Frontal cortex (tissue), 4 donors: ENCODE measurements around the gene FKBP2. TPM values are rescaled to one million over a fixed set of nuclear protein-coding genes. Genes with fewer than 3 reads are reported as not detected.
"Not testable (repeated sequence)": the region's sequence is repeated elsewhere in the genome, so short reads cannot be mapped to it uniquely, and the experiment has no call there.

Experiments
- DNase-seq, 2 donors: peaks; one replicate each; pipeline ENCODE4 v3.0.0; 2012; ENCODE audit warnings: low spot score in 2 of 2
- FAIRE-seq: peaks from 2 replicates; lab custom pipeline; 2012; peaks lifted over from hg19 to GRCh38; lab: Jason Lieb, UNC
- total RNA-seq: library from RNA; depleted of rRNA; stranded (reverse); fragments of >200 nt; gene quantifications from one replicate; pipeline ENCODE4 v1.2.3, GENCODE V29; 2014
- donor health status: control.
- donor health status: control.
- donor health status: control.

FKBP2 gene
- total RNA-seq, 1 donor from 2014 or later = 26.1 TPM

DNA sequence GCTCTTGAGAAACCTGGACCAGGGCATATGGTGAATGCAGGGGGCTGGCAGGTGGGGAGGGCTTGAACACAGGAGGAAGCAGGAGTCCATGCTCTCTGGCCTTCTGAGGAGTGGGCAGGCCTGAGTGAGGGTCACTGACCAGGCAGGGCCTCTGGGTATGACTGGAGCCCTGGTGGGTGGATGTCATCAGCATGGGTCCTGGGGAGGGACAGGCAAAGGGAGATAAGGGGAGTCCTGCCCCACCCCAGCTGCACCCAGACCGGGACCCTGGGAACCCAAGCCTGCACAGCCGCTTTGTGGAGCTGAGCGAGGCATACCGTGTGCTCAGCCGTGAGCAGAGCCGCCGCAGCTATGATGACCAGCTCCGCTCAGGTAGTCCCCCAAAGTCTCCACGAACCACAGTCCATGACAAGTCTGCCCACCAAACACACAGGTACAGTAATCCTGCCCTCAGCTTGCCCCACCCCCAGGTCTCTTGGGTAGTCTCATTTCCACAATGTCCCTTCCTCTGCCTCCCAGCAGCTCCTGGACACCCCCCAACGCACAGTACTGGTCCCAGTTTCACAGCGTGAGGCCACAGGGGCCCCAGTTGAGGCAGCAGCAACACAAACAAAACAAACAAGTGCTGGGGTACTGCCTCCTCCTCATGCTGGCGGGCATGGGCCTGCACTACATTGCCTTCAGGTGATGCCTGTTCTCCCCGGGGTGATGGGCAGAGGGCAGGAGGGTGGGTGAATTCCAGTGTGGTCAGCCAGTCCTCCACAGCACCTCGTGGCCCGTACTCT is 8.5 kb upstream of the FKBP2 start:
- no peak for DNase-seq
- no peak for FAIRE-seq

DNA sequence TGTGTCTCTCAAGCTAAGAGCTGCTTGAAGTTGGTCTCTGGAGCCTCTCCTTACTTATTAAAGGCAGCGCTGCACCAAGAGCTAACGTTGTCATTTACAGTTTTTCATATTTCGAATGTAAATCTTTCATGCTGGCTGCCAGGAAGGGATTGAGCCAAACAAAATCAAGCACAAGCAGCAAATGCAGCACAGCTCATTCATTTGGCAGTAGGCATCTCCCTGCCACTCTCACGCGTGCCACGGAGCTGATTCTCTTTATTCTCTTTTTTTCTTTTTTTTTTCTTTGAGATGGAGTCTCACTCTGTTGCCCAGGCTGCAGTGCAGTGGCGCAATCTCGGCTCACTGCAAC is 8.0 kb upstream of the FKBP2 start:
- no peak for DNase-seq
- no peak for FAIRE-seq

DNA sequence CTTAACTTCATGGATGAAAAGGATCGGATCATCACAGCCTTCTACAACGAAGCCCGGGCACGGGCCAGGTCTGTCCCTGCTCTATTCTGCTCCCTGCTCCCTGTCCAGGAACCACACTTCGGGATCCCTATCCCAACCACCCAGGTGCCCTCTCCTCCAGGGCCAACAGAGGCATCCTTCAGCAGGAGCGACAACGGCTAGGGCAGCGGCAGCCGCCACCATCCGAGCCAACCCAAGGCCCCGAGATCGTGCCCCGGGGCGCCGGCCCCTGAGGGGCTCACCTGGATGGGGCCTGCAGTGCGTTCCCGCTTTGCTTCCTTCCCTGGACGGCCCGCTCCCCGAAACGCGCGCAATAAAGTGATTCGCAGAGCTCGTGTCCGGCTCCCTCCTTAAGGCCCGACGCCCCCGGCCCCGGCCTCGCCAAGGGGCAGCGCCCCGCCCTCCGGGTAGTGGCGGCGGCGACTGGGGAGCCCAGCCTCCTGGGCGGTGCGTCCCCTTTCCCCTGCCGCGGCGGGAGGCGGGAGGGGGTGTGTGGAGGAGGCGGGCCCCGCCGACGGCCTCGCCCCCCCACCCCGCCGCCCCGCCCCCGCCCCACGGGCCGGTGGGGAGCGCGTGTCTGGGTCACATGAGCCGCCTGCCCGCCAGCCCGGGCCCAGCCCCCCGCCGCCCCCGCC is 6.8 kb upstream of the FKBP2 start, which contains the start of gene VEGFB:
TSS of gene VEGFB (plus strand) at position 672 of the 674 bp plus-strand sequence. CDS start 250 bp downstream, outside the sequence.
- FAIRE-seq = no peak
- peak; percentile 87 to 88 for DNase-seq

DNA sequence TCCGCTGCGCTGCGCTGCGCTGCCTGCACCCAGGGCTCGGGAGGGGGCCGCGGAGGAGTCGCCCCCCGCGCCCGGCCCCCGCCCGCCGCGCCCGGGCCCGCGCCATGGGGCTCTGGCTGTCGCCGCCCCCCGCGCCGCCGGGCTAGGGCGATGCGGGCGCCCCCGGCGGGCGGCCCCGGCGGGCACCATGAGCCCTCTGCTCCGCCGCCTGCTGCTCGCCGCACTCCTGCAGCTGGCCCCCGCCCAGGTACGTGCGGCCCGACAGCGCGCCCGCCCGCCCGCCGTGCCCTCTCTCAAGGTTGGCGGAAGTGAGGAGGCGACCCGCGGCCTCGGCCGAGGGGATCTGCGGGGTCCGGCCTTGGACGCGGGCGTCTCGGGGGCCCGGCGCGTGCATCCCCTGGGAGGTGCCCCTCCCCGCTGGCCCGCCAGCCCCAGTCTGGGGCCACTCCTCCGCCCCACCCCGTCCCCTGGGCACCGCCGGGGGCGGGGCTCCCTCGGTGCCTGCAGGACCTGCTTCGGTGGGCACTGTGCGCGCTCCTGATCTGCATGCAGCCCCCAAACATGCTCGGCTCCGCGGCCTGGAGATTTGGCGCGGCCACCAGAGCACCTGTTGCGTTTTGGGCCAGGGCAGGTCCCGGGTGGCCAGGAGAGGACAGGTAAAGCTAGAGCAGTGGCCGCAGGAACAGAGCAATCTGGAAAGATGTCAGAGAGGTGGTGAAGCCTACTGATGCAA is 6.1 kb upstream of the FKBP2 start:
- DNase-seq = no peak

DNA sequence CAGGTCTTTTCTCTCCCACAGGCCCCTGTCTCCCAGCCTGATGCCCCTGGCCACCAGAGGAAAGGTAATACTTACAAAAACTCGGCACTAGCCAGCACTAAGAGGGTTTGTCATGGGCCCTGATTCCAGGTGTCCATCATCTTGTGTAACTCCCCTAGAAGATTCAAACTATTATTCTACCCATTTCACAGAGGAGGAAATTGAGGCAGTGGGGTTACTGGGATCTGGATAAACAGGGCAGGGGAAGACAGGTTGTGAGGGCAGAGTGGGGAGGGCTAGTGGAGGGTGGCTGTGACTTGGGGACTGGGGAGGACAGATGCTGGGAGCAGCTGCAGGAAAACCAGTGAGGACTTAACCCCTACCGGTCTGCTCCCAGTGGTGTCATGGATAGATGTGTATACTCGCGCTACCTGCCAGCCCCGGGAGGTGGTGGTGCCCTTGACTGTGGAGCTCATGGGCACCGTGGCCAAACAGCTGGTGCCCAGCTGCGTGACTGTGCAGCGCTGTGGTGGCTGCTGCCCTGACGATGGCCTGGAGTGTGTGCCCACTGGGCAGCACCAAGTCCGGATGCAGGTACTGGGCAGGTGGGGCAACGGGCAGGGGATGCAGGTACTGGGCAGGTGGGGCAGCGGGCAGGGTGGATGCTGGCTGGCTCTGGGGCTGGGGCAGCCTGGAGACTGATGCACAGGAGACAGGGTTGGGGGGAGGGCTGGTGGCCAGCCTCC is 5.3 kb upstream of the FKBP2 start:
- no peak for FAIRE-seq
- DNase-seq = no peak

More for the DNA sequence above, 6.1 kb upstream of the FKBP2 start:
- no peak for FAIRE-seq

DNA sequence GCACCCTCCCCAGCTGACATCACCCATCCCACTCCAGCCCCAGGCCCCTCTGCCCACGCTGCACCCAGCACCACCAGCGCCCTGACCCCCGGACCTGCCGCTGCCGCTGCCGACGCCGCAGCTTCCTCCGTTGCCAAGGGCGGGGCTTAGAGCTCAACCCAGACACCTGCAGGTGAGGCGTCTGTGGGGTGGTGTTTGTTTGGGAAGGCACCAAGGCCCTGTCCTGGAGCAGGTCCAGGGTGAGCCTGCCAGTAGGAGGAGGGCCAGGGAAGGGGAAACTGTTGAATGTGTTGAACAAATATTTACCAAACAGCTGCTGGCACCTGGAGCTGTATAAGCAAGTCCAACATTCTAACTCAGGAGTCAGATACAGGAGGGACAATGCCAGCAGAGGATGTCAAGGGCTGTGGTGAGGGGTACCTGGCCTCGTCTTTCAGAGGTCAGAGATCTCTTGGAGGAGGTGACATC is 3.4 kb upstream of the FKBP2 start:
- no peak for DNase-seq
- no peak for FAIRE-seq

DNA sequence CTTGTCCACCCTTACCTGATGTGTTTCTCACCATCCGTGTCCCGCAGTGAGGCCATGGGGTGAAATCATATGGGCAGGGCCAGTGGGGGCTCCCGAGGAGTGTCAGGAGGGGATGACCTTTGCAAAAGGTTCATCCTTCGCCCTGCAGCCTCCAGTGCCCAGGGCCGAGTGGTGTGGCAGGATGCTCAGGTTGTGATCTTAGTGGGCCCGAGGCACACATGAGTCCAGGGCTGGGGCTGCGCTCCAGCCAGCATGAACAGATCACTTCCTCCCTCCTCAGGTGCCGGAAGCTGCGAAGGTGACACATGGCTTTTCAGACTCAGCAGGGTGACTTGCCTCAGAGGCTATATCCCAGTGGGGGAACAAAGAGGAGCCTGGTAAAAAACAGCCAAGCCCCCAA is 2.8 kb upstream of the FKBP2 start:
- FAIRE-seq (no peak), DNase-seq (no peak)

DNA sequence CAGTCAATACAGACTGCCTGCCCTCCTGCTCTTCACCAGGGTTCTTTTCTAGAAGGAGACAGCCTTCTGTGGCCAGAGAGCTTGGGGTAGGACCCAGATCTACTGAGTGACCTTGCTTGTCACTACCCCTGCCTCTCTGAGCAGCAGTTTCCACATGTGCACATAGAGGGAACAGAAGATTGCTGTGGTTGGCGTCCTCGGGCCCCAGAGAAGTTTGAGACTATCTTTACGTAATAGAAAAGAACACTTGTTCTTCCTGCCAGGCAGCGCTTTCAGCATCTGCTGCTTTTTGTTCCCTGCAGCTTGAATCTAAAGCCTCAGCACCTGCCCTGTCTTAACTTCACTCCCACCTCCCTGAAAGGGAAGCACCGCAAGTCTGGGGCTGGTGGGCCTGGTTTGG is 1.9 kb upstream of the FKBP2 start:
- no peak for DNase-seq
- no peak for FAIRE-seq

DNA sequence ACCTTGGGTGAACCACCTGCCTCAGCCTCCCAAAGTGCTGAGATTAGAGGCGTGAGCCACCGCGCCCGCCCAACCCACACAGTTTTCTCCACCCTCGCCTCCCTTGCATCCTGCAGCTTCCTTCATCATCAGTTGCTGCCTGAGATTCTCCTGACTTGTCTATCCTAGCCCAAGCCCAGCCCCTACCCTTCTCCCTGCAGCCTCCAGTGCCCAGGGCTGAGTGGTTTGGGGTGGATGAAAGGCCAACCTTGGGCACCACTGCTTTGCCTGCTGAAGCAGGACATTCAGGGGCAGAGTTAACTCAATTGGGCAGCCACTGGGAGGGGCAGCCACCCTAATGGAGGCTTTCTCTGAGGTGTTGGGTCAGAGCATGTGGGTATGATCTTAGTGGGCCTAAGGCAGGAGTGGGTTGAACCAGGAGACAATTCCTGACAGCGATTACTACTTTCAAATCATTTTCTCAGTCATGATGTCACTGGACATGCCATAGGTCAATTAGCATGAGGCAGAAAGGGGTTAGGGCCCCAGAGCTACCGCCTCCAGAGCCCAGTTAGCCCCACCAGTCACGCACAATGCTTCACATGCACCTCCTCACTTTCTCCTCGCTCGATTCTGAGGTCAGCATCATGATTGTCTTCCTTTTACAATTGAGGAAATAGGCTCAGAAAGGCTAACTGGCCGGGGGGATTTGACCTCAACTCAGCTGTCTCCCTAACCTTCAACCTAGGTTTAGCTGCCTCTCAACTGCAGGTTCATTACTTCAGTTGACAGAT is 1.0 kb upstream of the FKBP2 start:
- FAIRE-seq (no peak), DNase-seq (no peak)

DNA sequence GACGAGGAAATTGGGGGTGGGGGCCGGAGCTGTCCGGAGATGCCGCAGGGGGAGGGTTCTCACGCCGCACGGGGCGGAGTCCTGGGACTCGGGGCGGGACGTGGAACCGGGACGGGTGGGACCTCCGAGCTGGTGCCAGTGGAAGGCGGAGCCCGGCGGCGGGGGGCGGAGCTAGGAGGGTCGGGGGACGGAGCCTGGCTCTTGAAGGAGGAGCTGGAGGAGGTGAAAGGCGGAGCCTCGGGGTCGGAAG is 271 bp downstream of the FKBP2 start:
- no peak for FAIRE-seq
- peak; percentile 98 to 99 for DNase-seq

DNA sequence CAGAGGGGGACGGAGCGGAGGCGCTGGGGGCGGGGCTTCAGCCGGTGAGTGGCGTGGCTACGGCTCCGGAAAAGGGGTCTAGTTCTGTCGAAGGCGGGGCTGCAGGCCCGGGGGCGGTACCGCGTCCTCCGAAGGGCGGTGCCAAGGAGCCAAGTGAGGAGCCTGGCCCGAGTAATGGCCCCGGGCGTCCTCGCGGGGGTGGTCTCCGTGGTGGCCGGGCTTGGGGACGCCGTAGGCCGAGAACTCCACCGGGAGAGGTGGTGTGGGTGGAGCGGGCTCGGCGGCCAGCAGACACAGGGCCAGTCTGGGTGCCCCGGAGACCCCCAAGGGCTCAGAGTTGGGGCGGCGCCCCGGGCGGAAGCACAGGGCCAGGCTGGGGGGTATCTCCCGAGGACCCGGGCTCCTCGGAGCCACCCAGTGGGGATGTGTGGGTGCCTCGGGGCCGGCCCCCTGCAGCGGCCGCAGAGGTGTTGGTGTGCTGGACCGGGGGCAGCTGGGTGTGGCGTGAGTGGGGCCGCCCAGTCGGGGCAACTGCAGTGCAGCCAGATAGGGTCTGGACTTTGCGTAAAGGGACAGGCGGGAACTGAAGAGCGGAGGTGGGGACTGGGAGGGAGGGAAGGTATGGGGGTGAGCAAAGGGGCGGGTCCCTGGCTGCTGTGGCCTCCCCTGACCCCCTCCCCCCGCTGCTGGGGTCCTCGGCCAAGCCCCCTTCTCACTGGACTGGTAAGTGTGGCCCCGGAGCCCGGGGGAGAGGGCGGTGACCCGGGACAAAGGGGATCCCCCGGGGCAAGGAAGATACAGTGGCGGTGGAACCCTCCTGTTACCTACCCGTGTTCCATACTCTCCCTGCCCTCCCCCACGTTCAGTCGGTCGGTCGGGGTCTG is 838 bp downstream of the FKBP2 start:
- no peak for FAIRE-seq
- no peak for DNase-seq

DNA sequence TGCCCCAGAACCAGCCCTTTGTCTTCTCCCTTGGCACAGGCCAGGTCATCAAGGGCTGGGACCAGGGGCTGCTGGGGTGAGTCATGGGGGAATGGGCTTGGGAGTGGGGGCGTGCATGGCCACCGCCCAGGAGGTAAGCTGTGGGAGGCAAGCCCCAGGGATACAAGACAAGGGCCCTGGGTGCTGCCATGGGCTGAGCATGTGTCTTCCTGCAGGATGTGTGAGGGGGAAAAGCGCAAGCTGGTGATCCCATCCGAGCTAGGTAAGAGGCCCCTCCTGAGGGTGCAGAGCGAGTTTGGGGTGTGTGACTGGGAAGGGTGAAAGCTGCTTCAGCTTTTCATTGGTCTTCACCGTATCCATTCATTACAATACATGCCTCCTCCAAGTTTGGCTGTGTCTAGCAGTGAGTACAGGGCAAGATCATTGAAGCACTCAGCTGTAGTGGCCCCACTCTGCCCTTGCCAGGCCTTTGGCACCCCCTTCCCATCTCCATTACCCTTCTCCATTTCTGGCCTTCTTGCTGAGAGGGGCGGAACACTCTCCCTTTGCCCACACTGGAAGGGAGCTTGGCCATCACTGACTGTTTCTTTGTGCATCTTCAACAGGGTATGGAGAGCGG is 2.5 kb downstream of the FKBP2 start:
- DNase-seq = no peak
- FAIRE-seq = no peak

DNA sequence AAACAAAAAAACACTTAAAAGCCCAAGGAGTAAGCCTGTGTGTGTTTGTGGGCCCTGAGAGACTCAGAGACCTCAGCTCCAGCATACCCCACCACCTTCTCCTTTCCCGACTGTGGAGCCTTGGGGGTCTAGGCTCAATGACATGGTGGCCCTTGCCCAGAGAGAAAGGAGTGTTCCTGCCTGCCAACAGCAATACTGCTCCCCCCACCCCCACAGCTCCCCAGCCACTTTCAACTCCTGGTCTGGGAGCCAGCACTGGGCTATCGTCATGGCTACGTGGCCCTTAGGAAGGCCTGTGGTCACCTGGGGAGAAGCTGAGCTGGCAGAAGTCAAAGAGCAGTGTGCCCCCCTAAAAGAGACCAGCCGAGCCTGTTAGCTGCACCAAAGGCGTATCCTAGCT is 3.2 kb downstream of the FKBP2 start:
- DNase-seq (no peak), FAIRE-seq (no peak)

DNA sequence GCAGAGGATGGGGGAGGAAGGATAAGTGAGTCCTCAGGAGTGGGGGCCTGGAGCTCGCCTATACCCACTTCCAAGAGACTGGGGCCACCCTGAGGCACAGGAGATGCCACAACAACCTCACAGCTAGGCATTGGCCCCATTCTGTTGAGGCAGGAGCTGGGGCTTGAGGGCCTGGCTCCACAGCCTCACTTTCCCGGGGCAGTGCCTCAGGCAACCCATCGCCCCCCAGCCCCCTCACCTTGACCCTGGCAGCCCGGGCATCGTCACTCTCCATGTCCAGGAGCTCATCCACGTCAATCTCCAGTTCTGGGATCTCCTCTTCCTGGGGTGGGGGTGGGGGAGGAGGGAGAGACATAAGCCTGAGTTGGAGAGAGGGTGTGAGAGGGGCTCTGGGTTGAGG is 4.1 kb downstream of the FKBP2 start:
- no peak for DNase-seq
- no peak for FAIRE-seq

DNA sequence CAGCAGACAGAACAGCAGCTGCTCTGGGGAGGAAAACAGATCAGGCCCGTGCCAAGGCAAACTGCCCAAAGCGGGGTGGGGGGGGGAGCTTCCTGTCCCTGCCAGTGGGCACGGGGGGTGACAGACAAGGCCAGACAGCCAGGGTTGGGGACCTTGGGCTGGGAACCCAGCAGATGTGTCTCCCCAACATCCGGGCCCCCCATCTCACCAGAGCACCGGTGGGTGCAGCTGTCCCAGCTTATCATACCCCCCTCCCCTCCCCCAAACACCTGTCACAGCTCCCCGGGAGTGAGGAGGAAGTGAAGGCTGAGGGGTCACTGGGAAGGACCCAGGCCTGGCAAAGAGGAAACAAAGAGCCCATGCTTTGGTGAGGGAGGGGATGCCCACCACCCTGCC is 4.5 kb downstream of the FKBP2 start:
- FAIRE-seq (no peak), DNase-seq (no peak)

DNA sequence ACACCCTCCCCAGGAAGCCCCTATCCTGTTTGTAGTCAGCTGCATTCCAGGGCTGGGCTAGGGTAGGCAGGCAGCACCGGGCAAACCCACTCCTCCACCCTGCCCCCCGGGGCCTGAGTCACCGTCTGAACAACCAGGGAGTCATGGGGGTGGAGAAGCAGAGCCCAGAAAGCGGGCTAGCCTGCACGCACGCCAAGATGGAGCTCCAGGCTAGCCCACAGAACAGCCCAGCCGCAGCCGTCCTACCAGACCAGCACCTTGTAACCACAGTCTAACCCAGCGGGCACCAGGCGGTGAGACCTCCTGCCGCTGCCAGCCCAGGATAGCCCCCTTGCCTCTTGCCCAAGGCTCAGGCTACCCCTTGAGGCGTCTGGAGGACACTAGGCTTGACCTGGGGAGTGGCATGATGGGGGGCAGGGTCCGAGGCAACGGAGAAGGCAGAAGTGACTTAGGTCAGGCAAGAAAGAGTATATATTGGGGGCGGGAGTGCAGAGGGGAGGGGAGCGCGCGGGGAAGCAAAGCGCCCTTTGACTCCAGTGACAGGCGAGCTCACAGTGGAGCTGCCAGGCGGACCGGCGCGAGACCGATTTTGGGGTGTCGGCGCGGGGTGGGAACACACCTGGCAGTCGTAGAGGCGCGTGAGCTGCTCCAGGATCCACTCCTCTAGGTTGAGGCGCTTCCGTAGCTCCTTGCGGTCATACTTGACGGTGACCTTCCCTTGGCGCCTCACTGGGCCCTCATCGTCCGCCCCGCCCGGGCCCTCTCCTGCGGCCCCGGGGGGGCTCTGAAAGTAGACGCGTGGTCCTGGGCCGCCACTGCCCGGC is 5.1 kb downstream of the FKBP2 start:
- FAIRE-seq = no peak
- peak in 1 of 2 donors; percentile 75 for DNase-seq

DNA sequence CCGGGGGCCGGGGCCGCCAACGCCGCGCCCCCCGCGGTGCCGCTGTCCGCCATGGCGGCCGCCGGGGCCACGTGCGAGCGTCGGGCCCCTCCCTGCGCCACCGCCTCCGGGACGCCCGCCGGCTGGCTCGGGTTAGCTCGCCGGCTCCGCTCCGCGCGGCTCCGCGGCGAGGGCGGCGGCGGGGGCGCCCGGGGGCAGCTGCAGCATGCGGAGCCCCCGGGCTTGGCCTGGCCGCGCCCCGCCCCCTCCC is 5.7 kb downstream of the FKBP2 start:
- not testable (repeated sequence) for FAIRE-seq, DNase-seq
